ENCODE data around the gene TMEM219. TPM values are rescaled to one million over a fixed set of nuclear protein-coding genes. Genes with fewer than 3 reads are reported as not detected.

Gene TMEM219
- total and polyA plus RNA-seq, 9 of the 15 experiments (the other 6 are each of a cell fraction or from before 2014, with no cell fraction given): 35.3 to 62.8 (median 55.5) TPM

GRCh38 chr16:29925781-29926710, 35.8 kb upstream of the TMEM219 start, which contains the start of gene KCTD13 (continued):
- TF ChIP-seq ZFP30 (CRISPR knock-in tag; IDR thresholded peaks at IDR 0.05; ENCODE audit: borderline replicate concordance) (no peak), ZNF197 (CRISPR knock-in tag; IDR thresholded peaks at IDR 0.05; ENCODE audit: low read depth) (no peak), E4F1 (CRISPR knock-in tag; IDR thresholded peaks at IDR 0.05; ENCODE audit: borderline replicate concordance) (no peak), SREBF1 (IDR thresholded peaks at IDR 0.05; ENCODE audit: borderline replicate concordance, low read depth, low read length) (no peak), ELF1 (tag; IDR thresholded peaks at IDR 0.05) (peak; percentile 92), DLX4 (CRISPR knock-in tag; IDR thresholded peaks at IDR 0.05) (no peak), ZNF398 (CRISPR knock-in tag; IDR thresholded peaks at IDR 0.05) (no peak), RBFOX2 (IDR thresholded peaks at IDR 0.05; ENCODE audit: low read depth, low read length) (peak; percentile 93), TCF15 (CRISPR knock-in tag; IDR thresholded peaks at IDR 0.05) (no peak), SMARCB1 (IDR thresholded peaks at IDR 0.05; ENCODE audit: insufficient read length, low read depth) (no peak), HNRNPLL (IDR thresholded peaks at IDR 0.05; ENCODE audit: low read depth, low read length, poor library complexity, severe bottlenecking) (peak; percentile 72), KLF6 (CRISPR knock-in tag; IDR thresholded peaks at IDR 0.05; ENCODE audit: borderline replicate concordance) (no peak), ZBTB7A (IDR thresholded peaks at IDR 0.05; ENCODE audit: borderline replicate concordance, control insufficient read depth, low read depth, low read length) (peak; percentile 97), RBBP5 (IDR thresholded peaks at IDR 0.05; ENCODE audit: borderline replicate concordance, insufficient read depth, low read length, poor library complexity, severe bottlenecking) (peak; percentile 63), SP2 (IDR thresholded peaks at IDR 0.05; ENCODE audit: extremely low read depth, low read depth, low read length, poor library complexity, severe bottlenecking) (no peak), ZNF740 (CRISPR knock-in tag; IDR thresholded peaks at IDR 0.05) (no peak), ZNF740 (tag; IDR thresholded peaks at IDR 0.05) (no peak)
